ENCODE data around the gene HMCN2. TPM values are rescaled to one million over a fixed set of nuclear protein-coding genes. Genes with fewer than 3 reads are reported as not detected.

Gene HMCN2
- total RNA-seq, 4 donors from 2014 or later: 1.8 to 46.7 (median 24.4) TPM

DNA sequence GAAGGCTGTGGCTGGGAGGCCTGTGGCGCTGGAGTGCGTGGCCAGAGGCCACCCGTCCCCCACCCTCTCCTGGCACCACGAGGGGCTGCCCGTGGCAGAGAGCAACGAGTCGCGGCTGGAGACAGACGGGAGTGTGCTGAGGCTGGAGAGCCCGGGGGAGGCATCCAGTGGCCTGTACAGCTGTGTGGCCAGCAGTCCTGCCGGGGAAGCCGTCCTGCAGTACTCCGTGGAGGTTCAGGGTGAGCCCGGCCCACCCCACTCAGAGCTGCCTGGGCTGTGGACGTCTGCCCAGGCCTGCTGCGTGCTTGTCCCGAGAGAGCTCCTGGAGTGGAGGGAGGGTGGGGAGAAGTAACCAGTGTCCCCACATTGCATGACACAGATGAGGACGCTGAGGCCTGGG lies 89.2 kb downstream of the HMCN2 start:
- H3K9me3 ChIP-seq: no peaks in the 10 kb centered on the region
- no peaks in the 10 kb centered on the region for H3K27me3 ChIP-seq
- H3K4me1 ChIP-seq: no peaks in the 10 kb centered on the region
- no peaks in the 10 kb centered on the region for H3K36me3 ChIP-seq
- no peak for DNase-seq
- H3K4me3 ChIP-seq: no peak overlapping the region
- intact Hi-C loops (cut with DNase I; ENCODE audit: low total_unique reads): no loop called here
- TF ChIP-seq CTCF (IDR thresholded peaks at IDR 0.05) (no peak), POLR2A (IDR thresholded peaks at IDR 0.05) (no peak)
- no peak overlapping the region for H3K27ac ChIP-seq

GRCh38 chr9:130356033-130356432 lies 90.5 kb downstream of the HMCN2 start:
- H3K36me3 ChIP-seq: no peaks in the 10 kb centered on the region
- intact Hi-C loops (cut with DNase I; ENCODE audit: low total_unique reads): no loop called here
- no peak for TF ChIP-seq POLR2A (IDR thresholded peaks at IDR 0.05)
- TF ChIP-seq CTCF (IDR thresholded peaks at IDR 0.05): no peak

DNA sequence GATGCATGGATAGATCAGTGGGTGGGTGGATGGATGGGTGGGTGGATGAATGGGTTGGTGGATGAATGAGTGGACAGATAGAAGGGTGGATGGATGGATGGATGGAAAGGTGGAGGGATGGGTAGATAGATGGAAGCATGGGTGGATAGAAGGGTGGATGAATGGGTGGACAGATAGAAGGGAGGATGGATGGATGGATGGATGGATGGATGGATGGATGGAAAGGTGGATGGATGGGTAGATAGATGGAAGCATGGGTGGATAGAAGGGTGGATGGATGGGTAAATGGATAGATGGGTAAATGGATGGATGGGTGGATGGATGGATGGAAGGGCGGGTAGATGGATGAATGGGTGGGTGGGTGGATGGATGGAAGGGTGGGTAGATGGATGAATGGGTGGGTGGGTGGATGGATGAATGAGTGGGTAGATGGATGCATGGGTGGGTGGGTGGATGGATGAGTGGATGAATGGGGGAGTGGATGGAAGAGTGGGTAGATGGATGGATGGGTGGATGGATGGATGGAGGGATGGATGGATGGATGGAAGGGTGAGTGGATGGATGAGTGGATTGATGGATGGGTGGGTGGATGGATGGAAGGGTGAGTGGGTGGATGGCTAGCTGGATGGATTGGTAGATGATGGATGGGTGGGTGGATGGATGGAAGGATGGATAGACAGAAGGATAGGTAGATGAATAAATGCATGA lies 91.5 kb downstream of the HMCN2 start:
- H3K27me3 ChIP-seq: no peaks in the 10 kb centered on the region
- TF ChIP-seq CTCF (IDR thresholded peaks at IDR 0.05) (no peak), POLR2A (IDR thresholded peaks at IDR 0.05) (no peak)
- no peaks in the 10 kb centered on the region for H3K9me3 ChIP-seq
- intact Hi-C loops (cut with DNase I; ENCODE audit: low total_unique reads): no loop called here
- no peak overlapping the region for H3K27ac ChIP-seq
- DNase-seq: no peak
- H3K36me3 ChIP-seq: no peaks in the 10 kb centered on the region
- H3K4me3 ChIP-seq: no peak overlapping the region
- no peaks in the 10 kb centered on the region for H3K4me1 ChIP-seq

More at GRCh38 chr9:130356033-130356432, 90.5 kb downstream of the HMCN2 start:
- H3K4me3 ChIP-seq: no peak overlapping the region
- no peaks in the 10 kb centered on the region for H3K27me3 ChIP-seq
- DNase-seq: no peak
- no peak overlapping the region for H3K27ac ChIP-seq
- no peaks in the 10 kb centered on the region for H3K9me3 ChIP-seq
- no peaks in the 10 kb centered on the region for H3K4me1 ChIP-seq

DNA sequence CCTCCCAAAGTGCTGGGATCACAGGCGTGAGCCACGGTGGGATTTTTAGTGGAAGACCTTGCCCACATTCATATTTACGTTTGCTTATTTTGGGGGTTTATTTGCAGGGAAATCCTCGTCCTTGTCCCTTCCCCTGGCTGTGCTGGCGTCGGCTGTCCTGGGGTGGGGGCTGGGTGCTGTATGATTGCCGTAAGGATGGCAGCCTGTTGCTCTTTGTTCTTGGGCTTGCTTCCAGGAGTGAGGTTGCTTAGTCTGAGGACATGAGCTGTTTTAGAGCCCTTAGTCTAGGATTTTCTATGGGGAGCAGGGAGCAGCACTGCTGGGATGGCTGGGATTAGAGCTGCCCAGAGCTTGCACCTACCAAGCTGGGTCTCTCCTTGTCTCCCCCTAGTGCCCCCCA lies 93.4 kb downstream of the HMCN2 start:
- intact Hi-C loops (cut with DNase I; ENCODE audit: low total_unique reads): no loop called here
- Histone ChIP-seq H3K27ac (no peak overlapping the region), H3K9me3 (no peaks in the 10 kb centered on the region), H3K4me3 (no peak overlapping the region), H3K4me1 (no peaks in the 10 kb centered on the region), H3K27me3 (no peaks in the 10 kb centered on the region), H3K36me3 (no peaks in the 10 kb centered on the region)
- DNase-seq: no peak
- TF ChIP-seq CTCF (IDR thresholded peaks at IDR 0.05): no peak
- TF ChIP-seq POLR2A (IDR thresholded peaks at IDR 0.05): no peak

- DNase-seq: no peak
- no peaks in the 10 kb centered on the region for H3K27me3 ChIP-seq
- TF ChIP-seq POLR2A (IDR thresholded peaks at IDR 0.05): no peak
- no peak for TF ChIP-seq CTCF (IDR thresholded peaks at IDR 0.05)
- no peaks in the 10 kb centered on the region for H3K9me3 ChIP-seq
- no peaks in the 10 kb centered on the region for H3K36me3 ChIP-seq
- H3K27ac ChIP-seq: no peak overlapping the region
- H3K4me1 ChIP-seq: no peaks in the 10 kb centered on the region
- H3K4me3 ChIP-seq: no peak overlapping the region
- intact Hi-C loops (cut with DNase I; ENCODE audit: low total_unique reads): no loop called here
Observed at GRCh38 chr9:130359819-130360218, 94.3 kb downstream of the HMCN2 start.

Measured in uterus (tissue), 4 donors.